Activated effector memory CD4-positive, alpha-beta T cell treated with anti-CD3 and anti-CD28 coated beads, Interleukin-2, amount 50 U/mL, for 16 hours (primary cell): ENCODE results near the gene PIP5K1C.
A peak's percentile ranks its signal among the peaks of the same experiment; 100 is the strongest.

Experiments
- DNase-seq: peaks from one replicate; pipeline ENCODE4 v3.0.0-alpha.2; 2020

PIP5K1C gene

DNA sequence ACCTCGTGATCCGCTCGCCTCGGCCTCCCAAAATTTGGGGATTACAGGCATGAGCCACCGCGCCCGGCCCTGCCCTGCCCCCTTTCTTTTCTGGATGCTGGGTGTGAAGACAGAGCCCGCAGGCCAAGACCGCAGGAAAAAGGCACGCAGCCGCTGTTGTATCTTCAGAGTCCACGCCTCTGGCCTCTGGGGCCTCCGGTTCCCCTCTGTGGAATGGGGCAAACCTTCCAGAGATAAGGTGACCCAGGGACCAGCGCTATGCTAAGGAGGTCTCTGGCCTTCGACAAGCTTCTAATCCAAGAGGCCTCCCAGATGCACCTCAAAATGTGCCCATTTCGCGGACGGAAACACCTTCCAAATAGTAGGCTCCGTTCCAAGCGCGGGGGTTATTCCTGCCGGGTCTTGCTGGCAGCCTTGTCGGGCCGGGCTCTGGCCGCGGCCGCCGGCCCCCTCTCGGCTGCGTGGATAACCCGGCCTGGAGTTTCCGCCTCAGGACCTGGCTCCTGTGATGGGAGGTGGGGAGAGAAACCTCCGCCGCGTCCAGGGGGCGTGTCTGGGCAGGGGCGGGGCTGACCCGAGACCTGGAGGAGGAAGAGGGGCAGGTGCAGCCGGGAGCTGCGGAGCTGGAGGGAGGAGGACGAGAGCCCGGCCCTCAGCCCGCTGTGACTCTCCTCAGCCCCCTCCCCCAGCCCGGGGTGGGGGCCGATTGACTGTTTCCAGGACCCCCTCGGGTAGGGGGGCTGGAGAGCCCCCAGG is 21.0 kb upstream of the PIP5K1C start:
- DNase-seq: peak; percentile 96

DNA sequence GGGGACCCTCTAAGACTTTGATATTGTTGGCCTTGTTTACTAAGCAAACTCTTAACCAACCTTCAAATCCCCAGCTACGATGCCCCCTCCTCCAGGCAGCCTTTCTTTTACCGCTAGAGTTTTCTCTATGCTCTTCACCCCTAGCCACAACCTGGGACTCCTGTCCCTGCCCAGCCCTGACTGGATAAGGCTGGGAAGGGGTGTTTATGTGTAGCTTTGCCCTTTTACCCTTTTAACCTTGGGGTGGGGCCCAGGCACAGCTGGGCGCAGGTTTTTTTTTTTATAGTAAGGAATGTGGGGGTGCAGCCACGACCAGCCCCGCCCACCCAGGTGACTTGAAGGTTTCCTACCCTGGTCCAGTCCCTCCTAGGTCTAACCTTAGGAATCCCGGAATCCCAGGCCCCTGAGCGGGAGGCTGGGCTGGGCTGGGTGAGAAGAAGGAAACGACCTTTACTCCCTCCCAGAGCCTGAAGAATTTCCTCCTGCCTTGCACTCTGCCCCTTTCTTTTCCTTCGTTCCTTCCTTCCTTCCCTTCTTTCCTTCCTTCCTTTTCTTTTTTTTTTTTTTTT is 20.2 kb upstream of the PIP5K1C start:
- no peak for DNase-seq

GRCh38 chr19:3719868-3720267 is 19.6 kb upstream of the PIP5K1C start:
- DNase-seq: no peak

DNA sequence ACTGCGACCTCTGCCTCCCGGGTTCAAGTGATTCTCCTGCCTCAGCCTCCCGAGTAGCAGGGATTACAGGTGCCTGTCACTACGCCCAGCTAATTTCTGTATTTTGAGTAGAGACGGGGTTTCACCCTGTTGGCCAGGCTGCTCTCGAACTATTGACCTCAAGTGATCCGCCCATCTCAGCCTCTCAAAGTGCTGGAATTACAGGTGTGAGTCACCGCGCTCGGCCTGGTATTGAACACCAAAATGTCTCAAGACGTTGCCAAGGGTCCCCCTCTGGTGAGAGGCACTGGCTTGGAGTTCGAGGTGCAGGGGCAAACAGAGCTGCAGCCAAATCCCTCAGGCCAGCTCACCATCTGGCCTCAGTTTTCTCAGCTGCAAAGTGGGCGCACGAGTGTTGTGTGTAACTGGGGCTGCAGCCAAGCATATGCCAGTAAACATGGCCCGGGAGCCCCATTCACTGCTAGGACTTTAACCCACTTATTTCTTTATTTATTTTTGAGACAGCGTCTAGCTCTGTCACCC is 15.9 kb upstream of the PIP5K1C start:
- DNase-seq: no peak

GRCh38 chr19:3712663-3713611 is 12.7 kb upstream of the PIP5K1C start:
- no peak for DNase-seq

GRCh38 chr19:3710265-3710812 is 10.1 kb upstream of the PIP5K1C start:
- no peak for DNase-seq

- no peak for DNase-seq
Measured at GRCh38 chr19:3708207-3708931, 8.1 kb upstream of the PIP5K1C start, which contains the start of gene TJP3. TSS of gene TJP3 (plus strand) at chr19:3708384. CDS start at chr19:3728433, 20,049 bp downstream.

DNA sequence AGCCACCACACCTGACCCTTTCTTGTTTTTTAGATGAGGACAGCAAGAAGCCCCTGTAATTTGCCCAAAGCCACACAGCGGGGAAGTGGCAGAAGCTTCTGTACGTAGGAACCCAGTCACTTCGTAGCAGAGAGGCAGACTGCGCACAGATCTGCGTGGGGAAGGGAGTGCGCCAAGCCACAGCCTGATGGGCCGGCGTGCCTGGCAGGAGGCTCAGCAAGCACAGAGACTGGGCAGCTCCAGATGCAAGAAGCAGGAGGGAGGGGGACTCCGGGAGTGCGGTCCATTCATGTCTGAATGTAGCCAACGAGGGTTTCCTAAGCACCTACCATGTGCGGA is 7.6 kb upstream of the PIP5K1C start:
- DNase-seq: no peak

- no peak for DNase-seq
Measured at GRCh38 chr19:3701200-3701599, 932 bp upstream of the PIP5K1C start.

DNA sequence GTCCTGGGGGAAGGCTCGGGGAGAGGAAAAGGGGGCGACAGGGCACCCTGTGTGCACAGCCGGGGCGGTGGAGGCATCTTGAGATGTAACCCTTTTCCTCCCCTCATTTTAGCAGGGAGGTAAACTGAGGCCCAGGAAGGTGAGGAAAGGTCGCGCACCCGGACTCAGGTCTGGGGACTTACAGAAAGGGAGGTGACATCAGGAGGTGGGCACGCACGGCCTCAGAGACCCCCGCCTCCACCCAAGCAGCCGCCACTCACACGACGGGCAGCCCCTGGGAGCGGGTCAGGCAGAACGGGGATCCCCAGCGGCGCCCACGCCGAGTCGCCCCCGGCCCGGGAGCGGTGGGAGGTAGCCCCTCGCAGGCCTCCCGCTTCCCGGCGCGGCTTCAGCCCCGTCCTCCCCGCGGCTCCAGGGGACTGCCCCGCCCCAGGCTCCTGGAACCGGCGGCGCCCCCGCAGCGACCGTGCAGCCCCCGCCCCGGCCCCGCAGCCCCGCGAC is 477 bp downstream of the PIP5K1C start:
- peak; percentile 69 for DNase-seq

DNA sequence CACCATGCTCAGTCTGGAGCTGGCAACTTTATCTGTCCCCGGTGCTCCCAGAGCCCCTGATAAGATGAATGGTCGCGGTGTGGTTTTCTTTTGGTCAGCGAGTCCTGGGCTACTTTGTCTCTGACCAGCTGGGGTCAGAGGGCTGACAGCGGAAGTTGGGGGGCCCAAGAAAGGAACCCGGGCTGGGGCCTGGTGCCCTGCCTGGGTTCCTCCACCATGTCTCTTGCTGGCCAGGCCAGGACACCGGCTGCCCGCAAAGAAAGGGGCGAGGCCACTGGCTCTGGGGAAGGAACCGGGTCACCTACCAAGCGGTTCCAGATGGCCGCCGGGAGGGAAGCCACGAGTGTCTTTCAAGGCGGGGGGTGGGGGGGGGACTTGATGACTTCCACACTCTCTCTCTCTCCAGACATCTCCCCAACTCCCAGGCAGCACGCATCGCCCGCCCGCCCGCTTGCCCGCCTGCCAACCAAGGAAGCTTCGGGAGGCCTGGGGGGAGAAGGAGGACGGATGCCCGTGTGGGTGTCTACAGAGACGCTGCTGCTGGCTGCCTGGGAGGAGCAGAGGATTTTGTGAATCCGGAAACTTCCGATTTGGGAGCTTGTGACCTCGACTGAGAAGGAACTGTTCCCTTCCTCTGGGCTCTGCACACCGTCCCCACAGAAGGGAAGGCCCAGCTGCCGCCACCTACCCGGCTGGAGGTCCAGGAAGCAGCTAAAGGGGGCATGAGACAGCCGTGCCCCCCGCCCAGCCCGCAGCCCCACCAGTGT is 1.1 kb downstream of the PIP5K1C start:
- DNase-seq: peak; percentile 70

DNA sequence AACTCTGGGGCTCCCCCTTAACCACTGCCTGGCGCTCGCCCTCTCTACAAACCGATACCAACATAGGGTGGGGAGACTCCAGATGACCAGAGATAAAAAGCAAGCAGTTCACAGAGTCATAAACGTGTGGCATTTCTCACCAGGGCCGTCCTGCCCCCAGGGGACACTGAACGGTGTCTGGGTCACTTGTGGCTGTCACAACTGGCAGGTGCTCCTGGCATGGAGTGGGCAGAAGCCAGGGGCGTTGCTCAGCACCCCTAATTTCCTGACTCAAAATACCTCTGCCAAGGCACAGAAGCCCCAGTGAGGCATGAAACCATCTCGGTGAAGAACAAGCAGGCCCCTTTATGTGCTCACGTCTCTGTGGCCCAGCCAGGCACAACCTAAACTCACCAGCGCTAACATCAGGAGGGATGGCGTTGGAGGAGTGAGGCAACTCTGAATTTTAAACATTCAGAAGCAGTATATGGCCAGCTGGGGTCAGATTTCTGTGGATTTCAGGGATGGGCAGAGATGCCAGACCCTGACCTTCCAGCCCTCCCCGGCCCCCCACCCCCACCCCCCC is 1.8 kb downstream of the PIP5K1C start:
- no peak for DNase-seq

GRCh38 chr19:3697671-3698385 is 2.4 kb downstream of the PIP5K1C start:
- DNase-seq: no peak

GRCh38 chr19:3697094-3697493 is 3.2 kb downstream of the PIP5K1C start:
- DNase-seq: no peak

DNA sequence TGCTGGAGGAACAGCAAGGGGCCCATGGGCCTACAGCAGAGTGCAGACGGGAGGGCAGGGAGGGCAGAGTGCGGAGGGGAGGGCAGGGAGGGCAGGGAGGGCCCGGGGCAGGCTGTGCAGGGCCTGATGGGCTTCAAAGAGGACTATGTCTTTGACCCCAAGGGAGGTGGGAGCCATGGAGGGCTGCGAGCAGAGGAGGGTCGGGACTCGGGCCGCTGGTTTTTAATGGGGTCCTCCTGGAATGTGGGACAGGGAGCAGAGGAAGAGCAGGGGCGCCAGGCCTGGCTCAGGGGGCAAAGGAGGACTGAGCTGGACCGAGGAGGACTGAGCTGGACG is 3.6 kb downstream of the PIP5K1C start:
- no peak for DNase-seq

DNA sequence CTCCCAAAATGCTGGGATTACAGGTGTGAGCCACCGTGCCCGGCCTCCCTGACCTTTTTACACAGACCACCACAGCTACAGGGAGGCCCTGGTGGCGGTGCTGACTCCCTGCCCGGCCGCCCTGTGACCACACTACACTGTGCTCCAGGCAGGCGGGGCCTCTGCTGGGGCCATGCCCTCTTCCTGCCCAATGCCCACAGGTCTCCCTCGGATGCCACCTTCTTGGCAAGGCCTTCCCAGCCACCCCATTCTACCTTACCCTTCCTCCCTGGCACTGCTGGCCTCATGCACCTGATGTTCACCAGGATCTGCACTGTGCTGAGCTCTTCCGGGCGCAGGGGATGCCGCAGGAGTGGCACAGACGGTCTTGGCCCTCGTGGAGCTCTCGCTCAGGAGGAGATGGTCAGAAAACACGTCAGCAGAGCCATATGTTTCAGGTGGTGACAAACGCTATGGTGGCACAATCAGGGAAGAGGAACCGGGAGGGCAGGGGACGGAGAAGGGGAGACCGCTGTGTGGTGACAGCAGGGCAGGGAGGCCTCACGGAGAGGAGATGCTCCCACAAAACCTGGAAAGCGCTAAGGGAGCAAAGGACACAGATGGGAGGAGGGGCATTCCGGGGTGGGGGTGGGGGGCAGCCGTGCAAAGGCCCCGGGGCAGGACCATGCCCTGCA is 4.1 kb downstream of the PIP5K1C start:
- DNase-seq: no peak

- no peak for DNase-seq
Measured at GRCh38 chr19:3695124-3695733, 5.0 kb downstream of the PIP5K1C start.

DNA sequence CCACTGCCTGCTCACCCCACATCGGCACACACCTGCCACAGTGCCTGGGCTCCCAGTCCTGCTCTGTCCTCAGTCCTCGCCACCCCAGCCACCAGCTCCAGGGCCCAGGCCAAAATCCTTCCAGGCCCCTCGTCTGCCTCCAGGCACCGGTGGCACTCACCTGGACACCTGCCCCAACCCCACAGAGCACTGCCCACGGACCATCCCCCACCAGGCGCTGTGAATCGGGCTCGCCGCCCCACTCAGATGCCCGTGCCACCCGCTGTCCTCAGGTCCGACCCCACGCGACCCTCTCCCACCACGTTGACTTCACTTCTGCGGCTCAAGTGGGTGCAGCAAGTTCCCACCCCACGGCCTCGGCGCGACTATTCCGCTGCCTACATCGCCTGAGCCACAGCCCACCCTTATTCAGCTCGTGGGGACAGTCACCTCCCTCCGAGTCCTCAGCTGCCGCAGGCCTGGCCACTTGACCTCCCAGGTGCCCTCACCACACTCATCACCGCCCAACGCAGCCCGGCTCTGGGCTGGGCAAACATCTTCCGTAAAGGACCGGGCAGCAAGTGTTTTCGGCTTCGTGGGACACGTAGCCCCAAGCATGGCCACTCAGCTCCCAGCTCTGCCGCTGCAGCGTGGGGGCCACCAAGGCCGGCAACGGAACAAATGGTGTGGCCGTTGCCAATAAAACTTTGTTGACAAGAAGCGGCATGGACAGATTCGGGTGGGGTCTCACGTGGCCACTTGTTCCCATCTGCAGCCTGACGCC is 5.7 kb downstream of the PIP5K1C start:
- no peak for DNase-seq
